ENCODE results near the gene UNC119B.

Gene UNC119B

DNA sequence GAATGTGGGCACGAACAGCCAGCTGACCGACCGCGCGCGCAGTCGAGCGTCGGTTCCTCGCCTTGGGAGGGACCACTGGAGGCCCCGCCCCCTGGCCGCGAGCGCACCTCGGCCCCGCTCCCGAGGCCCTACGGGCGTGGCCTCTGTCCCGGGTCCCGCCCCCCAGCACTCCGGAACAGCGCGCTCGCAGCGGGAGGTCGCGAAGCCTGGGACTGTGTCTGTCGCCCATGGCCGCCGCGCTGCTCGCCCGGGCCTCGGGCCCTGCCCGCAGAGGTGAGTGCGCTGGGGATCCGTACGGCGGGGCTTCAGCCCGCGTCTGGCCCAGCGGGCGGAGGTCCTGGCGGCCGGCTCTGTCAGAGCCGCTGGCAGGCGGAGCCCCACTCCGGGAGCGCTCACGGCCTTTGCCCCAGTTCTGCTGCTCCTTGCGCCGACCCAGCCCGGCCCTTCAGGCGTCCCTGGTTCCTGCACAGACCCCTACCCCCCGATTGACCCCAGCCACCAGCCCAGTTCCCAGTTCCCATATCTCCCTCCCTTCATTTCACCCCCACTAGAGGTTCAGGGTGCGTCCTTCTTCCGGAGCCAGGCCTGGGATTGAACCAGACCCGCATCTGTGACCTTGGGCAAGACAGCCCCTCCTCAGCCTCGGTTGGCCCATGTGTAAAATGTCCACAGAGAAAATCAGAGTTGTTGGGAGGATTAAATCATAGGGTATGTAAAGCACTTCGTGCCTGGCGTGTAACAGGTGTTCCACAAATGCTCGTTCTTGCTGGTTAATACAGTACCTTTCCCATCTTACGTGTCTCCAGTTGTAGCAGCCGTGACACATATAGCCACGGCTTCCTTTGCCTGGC lies 15.6 kb downstream of the UNC119B start, which contains the start of gene ACADS (continued):
- TF ChIP-seq ZNF10 (tag by site-specific recombination; IDR thresholded peaks at IDR 0.05) (no peak), ZNF701 (tag by site-specific recombination; IDR thresholded peaks at IDR 0.05) (no peak), ZNF521 (tag by site-specific recombination; IDR thresholded peaks at IDR 0.05) (no peak), ZXDB (tag by site-specific recombination; IDR thresholded peaks at IDR 0.05) (no peak; the same call in 1 of the 2 replicates), ZNF426 (tag by site-specific recombination; IDR thresholded peaks at IDR 0.05) (no peak), ZNF670 (tag by site-specific recombination; IDR thresholded peaks at IDR 0.05; ENCODE audit: low read depth) (no peak), ZNF26 (tag by site-specific recombination; IDR thresholded peaks at IDR 0.05) (no peak), OVOL3 (tag by site-specific recombination; IDR thresholded peaks at IDR 0.05) (no peak), ZFHX2 (tag by site-specific recombination; conservative IDR thresholded peaks at IDR 0.05) (no peak), ZSCAN4 (tag by site-specific recombination; IDR thresholded peaks at IDR 0.05) (no peak), FEZF1 (tag by site-specific recombination; IDR thresholded peaks at IDR 0.05) (no peak), ZNF473 (tag by site-specific recombination; IDR thresholded peaks at IDR 0.05) (no peak), ZBTB7A (tag by site-specific recombination; IDR thresholded peaks at IDR 0.05; ENCODE audit: low read depth) (no peak; the same call in 1 of the 2 replicates), ZNF571 (tag by site-specific recombination; IDR thresholded peaks at IDR 0.05) (no peak), ZNF626 (tag by site-specific recombination; IDR thresholded peaks at IDR 0.05) (no peak), ZNF112 (tag by site-specific recombination; IDR thresholded peaks at IDR 0.05) (no peak), ZNF211 (tag by site-specific recombination; IDR thresholded peaks at IDR 0.05; ENCODE audit: low read depth) (no peak), ZNF2 (tag by site-specific recombination; IDR thresholded peaks at IDR 0.05) (no peak), ZNF837 (tag by site-specific recombination; IDR thresholded peaks at IDR 0.05) (no peak), YY2 (tag by site-specific recombination; IDR thresholded peaks at IDR 0.05) (peak; percentile 56; the same call in 1 of the 2 replicates), ZNF645 (tag by site-specific recombination; IDR thresholded peaks at IDR 0.05) (no peak), ZNF391 (tag by site-specific recombination; IDR thresholded peaks at IDR 0.05; ENCODE audit: borderline replicate concordance, low read depth) (no peak), IKZF3 (tag by site-specific recombination; IDR thresholded peaks at IDR 0.05) (no peak), CTCF (tag by site-specific recombination; IDR thresholded peaks at IDR 0.05) (no peak)
- TF ChIP-seq, protein P1, sequence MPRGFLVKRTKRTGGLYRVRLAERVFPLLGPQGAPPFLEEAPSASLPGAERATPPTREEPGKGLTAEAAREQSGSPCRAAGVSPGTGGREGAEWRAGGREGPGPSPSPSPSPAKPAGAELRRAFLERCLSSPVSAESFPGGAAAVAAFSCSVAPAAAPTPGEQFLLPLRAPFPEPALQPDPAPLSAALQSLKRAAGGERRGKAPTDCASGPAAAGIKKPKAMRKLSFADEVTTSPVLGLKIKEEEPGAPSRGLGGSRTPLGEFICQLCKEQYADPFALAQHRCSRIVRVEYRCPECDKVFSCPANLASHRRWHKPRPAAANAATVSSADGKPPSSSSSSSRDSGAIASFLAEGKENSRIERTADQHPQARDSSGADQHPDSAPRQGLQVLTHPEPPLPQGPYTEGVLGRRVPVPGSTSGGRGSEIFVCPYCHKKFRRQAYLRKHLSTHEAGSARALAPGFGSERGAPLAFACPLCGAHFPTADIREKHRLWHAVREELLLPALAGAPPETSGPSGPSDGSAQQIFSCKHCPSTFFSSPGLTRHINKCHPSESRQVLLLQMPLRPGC (tag by site-specific recombination; IDR thresholded peaks at IDR 0.05): 0 out of 2 replicates have a peak, but pooled peaks have one; percentile 20
- TF ChIP-seq, protein P2, sequence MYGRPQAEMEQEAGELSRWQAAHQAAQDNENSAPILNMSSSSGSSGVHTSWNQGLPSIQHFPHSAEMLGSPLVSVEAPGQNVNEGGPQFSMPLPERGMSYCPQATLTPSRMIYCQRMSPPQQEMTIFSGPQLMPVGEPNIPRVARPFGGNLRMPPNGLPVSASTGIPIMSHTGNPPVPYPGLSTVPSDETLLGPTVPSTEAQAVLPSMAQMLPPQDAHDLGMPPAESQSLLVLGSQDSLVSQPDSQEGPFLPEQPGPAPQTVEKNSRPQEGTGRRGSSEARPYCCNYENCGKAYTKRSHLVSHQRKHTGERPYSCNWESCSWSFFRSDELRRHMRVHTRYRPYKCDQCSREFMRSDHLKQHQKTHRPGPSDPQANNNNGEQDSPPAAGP (tag by site-specific recombination; IDR thresholded peaks at IDR 0.05): 0 out of 2 replicates have a peak, but pooled peaks have one; percentile 15
- TF ChIP-seq, protein P3, sequence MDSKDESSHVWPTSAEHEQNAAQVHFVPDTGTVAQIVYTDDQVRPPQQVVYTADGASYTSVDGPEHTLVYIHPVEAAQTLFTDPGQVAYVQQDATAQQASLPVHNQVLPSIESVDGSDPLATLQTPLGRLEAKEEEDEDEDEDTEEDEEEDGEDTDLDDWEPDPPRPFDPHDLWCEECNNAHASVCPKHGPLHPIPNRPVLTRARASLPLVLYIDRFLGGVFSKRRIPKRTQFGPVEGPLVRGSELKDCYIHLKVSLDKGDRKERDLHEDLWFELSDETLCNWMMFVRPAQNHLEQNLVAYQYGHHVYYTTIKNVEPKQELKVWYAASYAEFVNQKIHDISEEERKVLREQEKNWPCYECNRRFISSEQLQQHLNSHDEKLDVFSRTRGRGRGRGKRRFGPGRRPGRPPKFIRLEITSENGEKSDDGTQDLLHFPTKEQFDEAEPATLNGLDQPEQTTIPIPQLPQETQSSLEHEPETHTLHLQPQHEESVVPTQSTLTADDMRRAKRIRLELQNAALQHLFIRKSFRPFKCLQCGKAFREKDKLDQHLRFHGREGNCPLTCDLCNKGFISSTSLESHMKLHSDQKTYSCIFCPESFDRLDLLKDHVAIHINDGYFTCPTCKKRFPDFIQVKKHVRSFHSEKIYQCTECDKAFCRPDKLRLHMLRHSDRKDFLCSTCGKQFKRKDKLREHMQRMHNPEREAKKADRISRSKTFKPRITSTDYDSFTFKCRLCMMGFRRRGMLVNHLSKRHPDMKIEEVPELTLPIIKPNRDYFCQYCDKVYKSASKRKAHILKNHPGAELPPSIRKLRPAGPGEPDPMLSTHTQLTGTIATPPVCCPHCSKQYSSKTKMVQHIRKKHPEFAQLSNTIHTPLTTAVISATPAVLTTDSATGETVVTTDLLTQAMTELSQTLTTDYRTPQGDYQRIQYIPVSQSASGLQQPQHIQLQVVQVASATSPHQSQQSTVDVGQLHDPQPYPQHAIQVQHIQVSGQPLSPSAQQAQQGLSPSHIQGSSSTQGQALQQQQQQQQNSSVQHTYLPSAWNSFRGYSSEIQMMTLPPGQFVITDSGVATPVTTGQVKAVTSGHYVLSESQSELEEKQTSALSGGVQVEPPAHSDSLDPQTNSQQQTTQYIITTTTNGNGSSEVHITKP (tag by site-specific recombination; IDR thresholded peaks at IDR 0.05): peak; percentile 54; the same call in 1 of the 2 replicates

All from HEK293 (cell line).